PC-9 (cell line): Measurements from ENCODE around the gene FGF10.

ENCODE experiments used
- CTCF ChIP-seq: fragments of 200-600 bp; sonication (generic); conservative IDR thresholded peaks from 2 replicates; pipeline ENCODE4 v1.6.1; 2017; ENCODE audit warnings: mixed run types, antibody characterized with exemption, mild to moderate bottlenecking, moderate library complexity
- EZH2 ChIP-seq: fragments of 200-600 bp; sonication (generic); IDR thresholded peaks from 2 replicates; pipeline ENCODE4 v1.8.0; 2017; ENCODE audit warnings: antibody characterized with exemption, low read depth

GRCh38 chr5:44385291-44385900 lies 3.8 kb downstream of the FGF10 start:
- TF ChIP-seq CTCF (no peak), EZH2 (no peak)
